Left ventricle myocardium inferior (tissue), 1 donor: ENCODE results near the gene KCNJ11. TPM values are rescaled to one million over a fixed set of nuclear protein-coding genes. Genes with fewer than 3 reads are reported as not detected.

Experiments
- DNase-seq: peaks from one replicate; pipeline ENCODE4 v3.0.0-alpha.2; 2020
- H3K27ac ChIP-seq: fragments of 200-600 bp; replicated peaks from 2 replicates; pipeline ENCODE4 v1.8.0; 2021
- H3K27me3 ChIP-seq: fragments of 200-600 bp; 2 replicates; pipeline ENCODE4 v1.8.0; 2021; ENCODE audit warnings: low read depth
- H3K36me3 ChIP-seq: fragments of 200-600 bp; 2 replicates; pipeline ENCODE4 v1.8.0; 2021
- H3K4me1 ChIP-seq: fragments of 200-600 bp; 2 replicates; pipeline ENCODE4 v1.8.0; 2021
- H3K4me3 ChIP-seq: fragments of 200-600 bp; 2 replicates; pipeline ENCODE4 v1.8.0; 2021; ENCODE audit warnings: mild to moderate bottlenecking, moderate library complexity
- H3K9me3 ChIP-seq: fragments of 200-600 bp; replicated peaks from 2 replicates; pipeline ENCODE4 v1.8.0; 2021
- intact Hi-C: fragments of 100-400 bp; cut with micrococcal nuclease; formaldehyde crosslinking; loops from one replicate; pipeline ENCODE4 v1.11.0; 2022
- total RNA-seq: library from RNA; stranded (reverse); fragmentation: NEBNext Ultra II Directional; extraction: Animal tissue kit (Norgen Biotek cat#: 25700); gene quantifications from one replicate; pipeline ENCODE4 v1.2.1, GENCODE V29; 2021
- TF ChIP-seq, protein P1 (sequence below): fragments of 200-600 bp; IDR thresholded peaks from 2 replicates; pipeline ENCODE4 v1.8.0; 2021; ENCODE audit warnings: antibody characterized with exemption, mild to moderate bottlenecking, borderline replicate concordance
- donor health status: DM: no; HTN: yes; CAD: no; lungs with severe emphysema.

KCNJ11 gene
- total RNA-seq, 1 donor from 2014 or later: 17.5 TPM

DNA sequence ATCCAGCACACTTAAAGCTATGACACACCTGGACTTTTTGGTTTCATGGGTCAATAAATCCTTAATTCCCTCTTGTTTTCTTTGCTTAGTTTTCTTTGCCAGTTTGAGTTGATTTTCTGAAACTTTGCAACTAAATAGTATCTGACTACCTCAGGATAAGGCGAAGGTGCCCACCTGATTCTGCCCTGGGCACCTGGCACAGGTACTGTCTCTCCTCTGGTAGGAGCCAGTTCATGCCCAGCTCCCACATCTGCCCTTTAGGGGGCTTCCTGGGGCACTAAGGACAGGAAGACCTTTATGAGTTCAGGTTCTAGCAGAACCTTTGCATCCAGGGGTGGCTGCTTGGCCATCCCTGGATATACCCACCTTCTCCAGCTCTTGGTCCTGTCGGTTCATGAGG is 19.6 kb upstream of the KCNJ11 start:
- no peak overlapping the region for H3K4me3 ChIP-seq
- no peaks in the 10 kb centered on the region for H3K27me3 ChIP-seq
- DNase-seq: no peak
- TF ChIP-seq, protein P1, sequence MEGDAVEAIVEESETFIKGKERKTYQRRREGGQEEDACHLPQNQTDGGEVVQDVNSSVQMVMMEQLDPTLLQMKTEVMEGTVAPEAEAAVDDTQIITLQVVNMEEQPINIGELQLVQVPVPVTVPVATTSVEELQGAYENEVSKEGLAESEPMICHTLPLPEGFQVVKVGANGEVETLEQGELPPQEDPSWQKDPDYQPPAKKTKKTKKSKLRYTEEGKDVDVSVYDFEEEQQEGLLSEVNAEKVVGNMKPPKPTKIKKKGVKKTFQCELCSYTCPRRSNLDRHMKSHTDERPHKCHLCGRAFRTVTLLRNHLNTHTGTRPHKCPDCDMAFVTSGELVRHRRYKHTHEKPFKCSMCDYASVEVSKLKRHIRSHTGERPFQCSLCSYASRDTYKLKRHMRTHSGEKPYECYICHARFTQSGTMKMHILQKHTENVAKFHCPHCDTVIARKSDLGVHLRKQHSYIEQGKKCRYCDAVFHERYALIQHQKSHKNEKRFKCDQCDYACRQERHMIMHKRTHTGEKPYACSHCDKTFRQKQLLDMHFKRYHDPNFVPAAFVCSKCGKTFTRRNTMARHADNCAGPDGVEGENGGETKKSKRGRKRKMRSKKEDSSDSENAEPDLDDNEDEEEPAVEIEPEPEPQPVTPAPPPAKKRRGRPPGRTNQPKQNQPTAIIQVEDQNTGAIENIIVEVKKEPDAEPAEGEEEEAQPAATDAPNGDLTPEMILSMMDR: no peak
- intact Hi-C loops: no loop called here
- peaks cover 33% of the 10 kb centered on the region for H3K4me1 ChIP-seq
- H3K27ac ChIP-seq: no peak overlapping the region
- H3K36me3 ChIP-seq: no peaks in the 10 kb centered on the region
- H3K9me3 ChIP-seq: no peaks in the 10 kb centered on the region

- DNase-seq: no peak
- intact Hi-C loops: no loop called here
Measured at GRCh38 chr11:17407575-17407974, 19.1 kb upstream of the KCNJ11 start.

DNA sequence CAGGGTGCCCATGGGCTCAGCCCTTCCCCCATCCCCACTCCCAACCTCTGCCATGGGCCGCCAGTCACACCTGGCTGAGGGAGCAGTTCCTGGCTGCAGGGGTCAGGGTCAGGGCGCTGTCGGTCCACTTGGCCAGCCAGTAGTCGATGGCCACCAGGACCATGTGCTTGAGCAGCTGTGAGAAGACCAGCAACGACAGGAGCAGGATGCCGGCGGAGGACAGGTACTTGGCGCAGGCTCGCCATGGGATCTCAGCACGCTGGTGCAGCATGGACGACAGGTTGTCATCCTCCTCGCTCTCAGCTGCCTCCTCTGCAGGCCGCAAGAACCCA is 18.3 kb upstream of the KCNJ11 start:
- Histone ChIP-seq H3K27ac (peak overlapping the region; percentile 90), H3K9me3 (no peaks in the 10 kb centered on the region), H3K27me3 (no peaks in the 10 kb centered on the region), H3K4me3 (no peak overlapping the region), H3K4me1 (peaks cover 34% of the 10 kb centered on the region), H3K36me3 (no peaks in the 10 kb centered on the region)
- no peak for DNase-seq
- TF ChIP-seq, protein P1: no peak
- intact Hi-C loops: no loop called here

More at GRCh38 chr11:17407575-17407974, 19.1 kb upstream of the KCNJ11 start:
- no peaks in the 10 kb centered on the region for H3K9me3 ChIP-seq
- H3K4me3 ChIP-seq: no peak overlapping the region
- H3K36me3 ChIP-seq: no peaks in the 10 kb centered on the region
- TF ChIP-seq, protein P1: no peak
- H3K27me3 ChIP-seq: no peaks in the 10 kb centered on the region
- H3K27ac ChIP-seq: no peak overlapping the region
- H3K4me1 ChIP-seq: peaks cover 33% of the 10 kb centered on the region

GRCh38 chr11:17406082-17406817 is 17.8 kb upstream of the KCNJ11 start:
- TF ChIP-seq, protein P1: no peak
- no peaks in the 10 kb centered on the region for H3K27me3 ChIP-seq
- intact Hi-C loops: no loop called here
- H3K4me1 ChIP-seq: peaks cover 39% of the 10 kb centered on the region
- H3K27ac ChIP-seq: peak overlapping the region; percentile 90
- H3K9me3 ChIP-seq: no peaks in the 10 kb centered on the region
- H3K36me3 ChIP-seq: no peaks in the 10 kb centered on the region
- DNase-seq: no peak
- no peak overlapping the region for H3K4me3 ChIP-seq

DNA sequence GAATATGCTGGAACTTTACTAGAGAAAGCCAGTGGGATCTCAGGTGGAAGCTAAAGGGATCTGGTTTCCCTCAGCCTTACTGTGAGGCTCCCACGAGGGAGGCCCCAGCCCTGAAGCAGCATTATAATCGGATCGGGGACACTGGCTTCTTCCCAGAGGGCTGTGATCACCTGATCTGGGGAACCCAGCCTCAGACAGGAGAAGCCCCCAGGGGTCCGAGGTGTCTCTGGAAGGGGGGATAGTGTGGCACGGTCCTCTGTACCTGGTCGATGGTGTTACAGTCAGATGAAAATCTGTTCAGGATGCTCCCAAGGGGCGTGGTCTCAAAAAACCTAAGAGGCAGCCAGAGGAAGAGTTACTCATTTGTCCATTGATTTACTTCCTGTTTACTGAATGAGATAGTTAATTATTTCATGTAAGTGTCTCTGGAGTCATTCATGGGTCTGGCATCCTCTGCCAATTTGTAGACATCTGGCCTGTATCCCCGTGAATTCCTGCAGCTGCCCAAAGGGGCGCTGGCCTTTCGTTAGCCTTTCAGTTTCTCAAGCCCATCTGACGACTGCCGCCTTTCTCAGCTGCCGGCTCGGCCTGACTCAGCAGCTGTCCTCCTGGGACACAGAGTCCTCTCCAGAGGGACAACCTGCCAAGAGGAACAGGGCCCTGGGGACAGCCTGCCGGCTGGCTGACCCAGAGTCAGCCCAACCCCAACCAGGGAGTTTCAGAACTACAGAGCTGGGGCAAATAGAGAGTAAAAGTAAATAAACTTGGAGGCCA is 17.0 kb upstream of the KCNJ11 start:
- peak; percentile 75 for DNase-seq
- H3K4me3 ChIP-seq: no peak overlapping the region
- intact Hi-C loops: no loop called here
- no peaks in the 10 kb centered on the region for H3K27me3 ChIP-seq
- H3K36me3 ChIP-seq: no peaks in the 10 kb centered on the region
- H3K9me3 ChIP-seq: no peaks in the 10 kb centered on the region
- TF ChIP-seq, protein P1: peak; percentile 38
- H3K27ac ChIP-seq: peak overlapping the region; percentile 90
- peaks cover 35% of the 10 kb centered on the region for H3K4me1 ChIP-seq
